GM19438 (cell line): ENCODE data around the gene HLA-DRB1.
"Not testable (repeated sequence)": the region's sequence is repeated elsewhere in the genome, so short reads cannot be mapped to it uniquely, and the experiment has no call there.

Experiments used
- ATAC-seq: cut with Tn5 transposase; IDR thresholded peaks from one replicate; pipeline ENCODE4 v1.9.1; 2021; ENCODE audit warnings: low read depth; ENCODE audit not compliant: unreplicated experiment

The HLA-DRB1 gene

DNA sequence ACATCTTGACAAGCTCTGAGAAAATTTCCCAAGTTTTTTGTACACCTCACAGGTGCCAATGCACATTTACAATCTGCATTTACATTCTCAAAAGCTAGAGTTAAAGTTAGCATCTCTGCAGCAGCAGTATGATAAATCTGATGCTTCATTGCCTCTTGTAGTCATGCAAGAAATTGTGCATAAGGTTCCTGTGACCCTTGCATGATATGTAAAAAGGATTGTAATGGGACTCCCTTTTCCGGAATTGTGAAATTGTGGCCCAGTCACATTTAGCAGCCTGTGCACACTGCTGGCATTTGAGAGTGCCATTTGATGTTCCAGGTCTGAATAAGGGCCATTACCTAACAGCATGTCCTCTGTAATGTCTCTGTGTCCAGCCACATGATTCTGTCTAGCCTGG, 24.1 kb downstream of the HLA-DRB1 start:
- no peak for ATAC-seq

DNA sequence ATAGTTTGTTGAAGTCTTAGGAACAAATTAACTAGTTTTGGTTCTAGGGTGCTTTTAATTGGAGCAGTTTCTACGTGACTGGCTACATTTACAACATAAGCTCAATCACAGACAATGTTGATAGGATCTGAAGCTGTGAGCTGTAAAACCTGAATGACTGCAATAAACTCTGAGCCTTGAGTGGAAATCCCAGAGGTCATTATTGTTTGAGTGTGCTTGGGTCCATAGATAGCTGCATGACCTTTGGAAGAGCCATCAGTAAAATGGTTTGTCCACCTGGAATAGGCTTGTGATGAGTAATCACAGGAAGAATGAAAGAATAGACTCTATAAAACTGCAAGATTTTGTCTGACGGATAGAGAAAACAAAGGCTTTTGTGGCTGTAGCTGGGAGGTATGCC, 26.7 kb downstream of the HLA-DRB1 start:
- ATAC-seq, result no peak

DNA sequence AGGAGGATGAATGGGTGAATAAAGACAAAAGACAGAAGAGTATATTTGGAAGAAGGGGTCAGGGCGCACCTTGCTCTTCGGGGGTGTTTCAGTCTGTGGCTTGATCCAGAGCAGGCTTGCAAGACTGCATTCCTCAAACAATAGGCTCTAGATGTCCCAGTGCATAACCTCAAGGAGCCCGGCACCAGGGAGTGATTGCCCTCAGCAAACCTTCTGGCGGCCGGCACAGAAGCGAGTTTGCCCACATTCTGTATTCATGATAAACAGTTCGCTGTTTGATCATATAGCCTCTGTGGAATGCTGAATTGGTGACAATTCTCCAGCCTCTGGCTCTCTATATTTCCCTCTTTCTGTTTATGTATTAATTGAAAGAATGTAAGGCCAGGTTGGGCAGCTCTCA, 29.9 kb downstream of the HLA-DRB1 start:
- no peak for ATAC-seq

DNA sequence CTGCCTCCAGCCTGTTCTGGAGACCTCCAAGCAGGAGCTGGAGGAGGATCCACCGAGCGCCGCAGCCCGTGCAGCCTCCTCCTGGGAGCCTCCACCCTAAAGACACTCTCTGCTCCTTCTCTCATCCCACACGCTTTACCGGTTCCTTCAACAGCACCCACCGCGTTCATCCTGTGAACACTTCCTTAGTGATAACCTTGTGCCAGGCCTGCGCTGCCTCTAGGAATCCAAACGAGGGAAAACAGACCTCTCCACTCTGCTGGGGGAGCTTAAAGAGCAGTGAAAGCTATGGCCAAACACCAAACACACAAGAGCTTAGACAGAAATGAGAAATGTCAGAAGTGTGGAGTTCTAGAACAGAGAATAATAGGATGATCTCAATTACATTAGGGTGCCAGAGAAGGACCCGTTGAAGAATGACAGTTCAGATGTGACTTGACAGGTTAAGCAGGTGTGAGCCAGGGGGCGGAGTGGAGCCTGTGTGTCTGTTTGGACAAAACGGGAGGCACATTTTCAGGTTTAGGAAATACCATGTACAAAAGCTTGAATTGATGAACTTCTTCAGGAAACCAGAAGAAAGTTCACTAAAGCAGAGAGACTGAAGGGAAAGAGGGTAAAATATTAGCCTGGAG, 31.1 kb downstream of the HLA-DRB1 start:
- no peak for ATAC-seq

DNA sequence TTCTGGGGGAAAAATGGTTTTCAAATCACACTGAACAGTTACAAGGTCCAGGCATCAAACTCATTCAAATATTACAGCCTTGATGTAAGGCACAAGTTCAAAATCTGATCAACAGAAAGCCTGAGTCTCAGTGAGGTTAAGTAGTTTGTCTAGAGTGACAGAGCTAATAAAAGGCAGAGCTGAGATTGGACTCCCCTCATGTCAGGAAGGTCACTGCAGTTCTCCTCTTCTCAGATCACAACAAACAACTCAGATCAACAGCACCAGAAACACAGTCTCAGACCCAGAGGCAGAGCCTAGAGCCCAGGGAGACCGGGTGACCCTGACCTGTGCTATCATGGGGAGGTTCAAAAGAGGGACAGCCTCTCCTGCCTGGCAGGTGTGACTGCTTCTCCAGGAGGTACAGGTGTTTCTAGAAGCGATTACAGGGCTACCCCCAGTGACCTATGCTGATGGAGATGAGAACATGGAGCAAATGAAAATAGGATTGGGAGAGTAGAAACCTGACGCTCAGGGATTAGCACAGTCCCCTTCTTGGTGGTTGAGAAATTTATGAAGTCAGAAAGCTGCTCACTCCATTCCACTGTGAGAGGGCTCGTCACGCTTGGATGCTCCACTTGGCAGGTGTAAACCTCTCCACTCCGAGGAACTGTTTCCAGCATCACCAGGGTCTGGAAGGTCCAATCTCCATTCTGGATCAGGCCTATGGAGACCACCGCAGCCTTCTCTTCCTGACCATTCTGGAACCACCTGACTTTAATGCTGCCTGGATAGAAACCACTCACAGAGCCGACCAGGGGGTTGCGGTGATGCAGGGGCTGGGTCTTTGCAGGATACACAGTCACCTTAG, 35.3 kb downstream of the HLA-DRB1 start:
- no peak for ATAC-seq

DNA sequence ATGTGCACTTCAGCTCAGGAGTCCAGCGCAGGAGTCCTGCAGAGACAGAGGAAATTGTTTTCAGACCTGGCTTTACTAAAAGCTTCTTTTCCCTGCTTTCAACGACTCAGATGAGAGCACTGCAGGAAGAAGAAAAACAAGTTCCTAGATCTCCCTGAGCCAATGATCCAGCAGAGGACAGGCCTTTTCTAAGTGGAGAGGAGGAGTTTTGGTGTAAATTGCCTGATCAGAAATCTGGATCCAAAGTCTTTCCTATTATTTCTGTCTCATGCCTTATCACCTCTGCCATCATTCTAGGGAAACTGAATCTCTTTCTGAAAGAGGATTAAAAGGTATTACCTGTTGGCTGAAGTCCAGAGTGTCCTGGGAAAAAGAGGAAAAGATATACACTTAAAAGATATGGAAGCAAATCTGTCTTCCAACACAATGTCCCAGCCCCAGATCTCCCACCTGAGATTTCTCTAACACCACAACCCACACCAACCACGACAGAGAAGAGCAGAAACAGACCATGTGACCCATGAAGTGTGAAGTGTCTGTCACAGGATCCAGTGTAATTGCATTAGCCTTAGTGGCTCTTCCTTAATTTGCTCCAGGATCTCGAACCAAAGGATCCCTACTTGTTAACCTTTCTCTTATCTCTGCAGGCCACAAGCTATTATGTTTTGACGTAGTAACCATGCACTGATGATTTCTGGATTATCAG, 36.5 kb downstream of the HLA-DRB1 start:
- ATAC-seq, result no peak

DNA sequence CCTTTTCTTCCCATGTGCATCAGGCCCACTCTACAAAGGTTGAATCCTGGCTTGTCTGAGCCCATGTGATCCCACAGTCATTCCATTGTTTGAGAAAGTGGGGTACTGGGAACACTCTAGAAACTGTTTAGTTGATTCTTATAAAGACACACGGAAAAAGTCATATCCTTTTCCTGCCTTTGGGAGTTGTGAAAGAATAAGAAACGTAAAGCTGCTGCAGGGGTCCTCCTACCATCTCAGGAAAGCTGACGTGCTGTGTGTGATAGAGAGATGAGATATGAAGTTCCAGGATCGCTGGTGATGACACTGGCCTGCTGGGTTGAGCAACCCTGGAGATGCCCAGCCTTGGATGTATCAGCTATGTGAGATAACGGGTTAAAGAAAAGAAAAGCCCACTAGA, 38.2 kb downstream of the HLA-DRB1 start:
- no peak for ATAC-seq

DNA sequence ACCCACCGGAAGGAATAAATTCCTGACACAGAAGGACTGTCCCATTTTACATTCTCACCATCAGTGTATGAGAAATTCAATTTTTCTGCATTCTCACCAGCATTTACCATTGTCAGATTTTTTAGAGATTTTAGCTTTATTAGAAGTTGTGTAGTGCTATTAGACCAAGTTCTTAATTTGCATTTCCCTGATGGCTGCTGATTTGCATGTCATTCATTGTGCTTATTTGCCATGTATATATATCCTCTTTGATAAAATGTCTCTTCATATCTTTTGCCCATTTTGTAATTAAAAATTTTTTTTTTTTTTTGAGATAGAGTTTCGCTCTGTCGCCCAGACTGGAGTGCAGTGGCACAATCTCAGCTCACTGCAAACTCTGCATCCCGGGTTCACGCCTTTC, 49.8 kb downstream of the HLA-DRB1 start:
- no peak for ATAC-seq

DNA sequence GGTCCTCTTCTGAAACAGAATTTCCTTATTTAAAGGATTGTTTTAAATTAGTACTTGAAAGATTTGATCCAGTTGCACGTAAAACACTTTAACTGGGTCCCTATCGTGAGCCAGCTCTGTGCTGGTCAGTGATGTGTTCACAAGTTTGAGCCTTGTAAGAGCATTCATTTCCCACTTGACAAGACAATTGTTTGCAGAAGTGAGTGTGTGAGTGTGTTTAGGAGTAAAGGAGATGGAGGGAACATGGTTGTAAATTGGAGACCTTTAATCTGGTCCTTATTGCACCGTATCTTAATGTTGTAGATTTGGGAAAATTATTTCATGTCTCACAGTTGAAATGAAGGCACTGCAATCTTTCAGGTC, 59.2 kb downstream of the HLA-DRB1 start:
- ATAC-seq, result not testable (repeated sequence)

DNA sequence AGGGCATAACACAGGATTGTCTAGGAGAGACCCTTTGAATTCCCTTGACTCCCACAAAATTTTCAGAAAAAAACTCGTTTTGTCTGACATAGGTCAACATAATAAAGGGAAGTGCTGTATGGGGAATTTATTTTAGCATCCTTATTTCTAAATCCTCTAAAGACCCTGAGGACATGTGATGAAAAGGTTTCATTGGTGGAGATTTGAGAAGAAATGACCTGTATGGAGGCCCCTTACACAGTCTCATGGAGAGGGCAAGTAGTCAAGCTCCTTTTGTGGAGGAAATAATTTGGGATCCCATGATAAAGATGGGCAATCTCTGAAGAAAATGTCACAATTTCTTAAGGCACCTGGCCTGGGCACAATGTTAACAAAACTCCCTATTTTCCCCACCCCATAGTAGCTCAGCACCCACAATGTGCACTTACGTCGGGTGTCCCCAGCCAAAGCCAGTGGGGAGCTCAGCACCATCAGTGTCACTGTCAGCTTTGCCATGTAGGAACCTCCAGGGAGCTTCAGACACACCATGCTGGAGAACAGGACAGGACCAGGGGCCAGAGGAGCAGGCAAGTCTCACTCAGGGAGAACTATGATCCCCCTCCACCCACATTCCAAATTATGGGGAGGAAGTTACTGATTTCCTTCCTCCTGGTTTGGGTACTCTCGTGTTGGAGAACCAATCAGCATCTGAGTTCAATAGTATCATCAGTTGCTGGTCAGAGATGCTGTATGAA, 59.8 kb downstream of the HLA-DRB1 start, which contains the start of gene HLA-DRB5:
Gene HLA-DRB5, minus strand, starts transcription at position 591 of the 734 bp plus-strand sequence. Its CDS starts 63 bp downstream, at position 528.
- ATAC-seq, result no peak
